Hepatocyte (in vitro differentiated cells): Measurements from ENCODE around the gene OPRL1. TPM values are rescaled to one million over a fixed set of nuclear protein-coding genes. Genes with fewer than 3 reads are reported as not detected.
A peak's percentile ranks its signal among the peaks of the same experiment; 100 is the strongest.

Source experiments
- DNase-seq: peaks from one replicate; pipeline ENCODE4 v3.0.0-alpha.2; 2016; ENCODE audit warnings: low spot score
- H2AFZ ChIP-seq: fragments of 200-600 bp; sonication (generic); 2 replicates; pipeline ENCODE4 v1.6.0; 2016; ENCODE audit warnings: antibody characterized with exemption, mild to moderate bottlenecking
- H3K27ac ChIP-seq: fragments of 200-600 bp; sonication (generic); 2 replicates; pipeline ENCODE4 v1.5.1; 2016; ENCODE audit warnings: mild to moderate bottlenecking
- H3K27me3 ChIP-seq: fragments of 200-600 bp; sonication (generic); 2 replicates; pipeline ENCODE4 v1.6.1; 2016
- H3K36me3 ChIP-seq: fragments of 200-600 bp; sonication (generic); replicated peaks from 2 replicates; pipeline ENCODE4 v1.5.1; 2016; ENCODE audit warnings: low read depth; ENCODE audit not compliant: insufficient read depth
- H3K4me1 ChIP-seq: fragments of 200-600 bp; sonication (generic); 2 replicates; pipeline ENCODE4 v1.5.1; 2016; ENCODE audit warnings: mild to moderate bottlenecking, moderate library complexity; ENCODE audit not compliant: insufficient read depth
- H3K4me2 ChIP-seq: fragments of 200-600 bp; sonication (generic); 2 replicates; pipeline ENCODE4 v1.6.0; 2016
- H3K4me3 ChIP-seq: fragments of 200-600 bp; sonication (generic); 2 replicates; pipeline ENCODE4 v1.5.1; 2016; ENCODE audit warnings: mild to moderate bottlenecking
- H3K79me2 ChIP-seq: fragments of 200-600 bp; sonication (generic); 2 replicates; pipeline ENCODE4 v1.6.0; 2017; ENCODE audit warnings: mild to moderate bottlenecking
- H3K9me2 ChIP-seq: fragments of 200-600 bp; sonication (generic); replicated peaks from 2 replicates; pipeline ENCODE4 v1.6.0; 2017; ENCODE audit warnings: mild to moderate bottlenecking; ENCODE audit not compliant: insufficient read depth
- H3K9me3 ChIP-seq: fragments of 200-600 bp; sonication (generic); 2 replicates; pipeline ENCODE4 v1.5.1; 2016; ENCODE audit warnings: low read depth, mild to moderate bottlenecking
- H4K20me1 ChIP-seq: fragments of 200-600 bp; sonication (generic); 2 replicates; pipeline ENCODE4 v1.6.0; 2016; ENCODE audit warnings: mild to moderate bottlenecking; ENCODE audit not compliant: insufficient read depth, poor library complexity, severe bottlenecking
- EZH2 ChIP-seq: fragments of 200-600 bp; sonication (generic); IDR thresholded peaks from 2 replicates; pipeline ENCODE4 v1.6.1; 2016; ENCODE audit warnings: antibody characterized with exemption, mild to moderate bottlenecking, borderline replicate concordance
- EZH2phosphoT487 ChIP-seq: fragments of 200-600 bp; sonication (generic); IDR thresholded peaks from one replicate; pipeline ENCODE4 v1.6.1; 2018; ENCODE audit warnings: antibody characterized with exemption, mild to moderate bottlenecking, low read depth, moderate library complexity; ENCODE audit not compliant: unreplicated experiment, severe bottlenecking
- WGBS: methylation state at CpG from one replicate; pipeline ENCODE4 v1.1.6; 2016; ENCODE audit warnings: low lambda C conversion rate; ENCODE audit errors: missing lambda C conversion rate; 5-methylcytosine and 5-hydroxymethylcytosine counted together
- polyA plus RNA-seq: library from polyadenylated mRNA; unstranded; fragments of >200 nt; fragmentation: Nextera tagmentation; extraction: Ambion mirVana; gene quantifications from 2 replicates; pipeline ENCODE4 v1.2.1, GENCODE V29; 2016
- total RNA-seq: library from RNA; depleted of rRNA; stranded (reverse); fragments of >200 nt; gene quantifications from 2 replicates; pipeline ENCODE4 v1.2.3, GENCODE V29; 2014
- TF ChIP-seq, protein P1 (sequence below): fragments of 200-600 bp; sonication (generic); IDR thresholded peaks from 2 replicates; pipeline ENCODE4 v1.5.1; 2016; ENCODE audit warnings: antibody characterized with exemption, mild to moderate bottlenecking; ENCODE audit not compliant: poor library complexity

OPRL1 gene
- total and polyA plus RNA-seq, 2 experiments from 2014 or later: 0.50 to 1.5 TPM

- Histone ChIP-seq H4K20me1 (no peaks in the 10 kb centered on the region), H3K4me2 (peak within 1 kb of the TSS; percentile 95), H3K27ac (peak within 1 kb of the TSS; percentile 93), H3K4me1 (peaks cover 13% of the 10 kb centered on the region), H3K36me3 (no peaks in the 10 kb centered on the region), H2AFZ (peak within 1 kb of the TSS; percentile 74), H3K9me2 (no peaks in the 10 kb centered on the region), H3K4me3 (peak within 1 kb of the TSS; percentile 98), H3K27me3 (no peaks in the 10 kb centered on the region), H3K9me3 (no peaks in the 10 kb centered on the region), H3K79me2 (peaks cover 12% of the 10 kb centered on the region)
- DNase-seq: peak; percentile 99
- 9% methylated on average over 64 of the region's 85 CpGs for WGBS
- no peak for TF ChIP-seq EZH2phosphoT487
- no peak for TF ChIP-seq EZH2
- TF ChIP-seq, protein P1, sequence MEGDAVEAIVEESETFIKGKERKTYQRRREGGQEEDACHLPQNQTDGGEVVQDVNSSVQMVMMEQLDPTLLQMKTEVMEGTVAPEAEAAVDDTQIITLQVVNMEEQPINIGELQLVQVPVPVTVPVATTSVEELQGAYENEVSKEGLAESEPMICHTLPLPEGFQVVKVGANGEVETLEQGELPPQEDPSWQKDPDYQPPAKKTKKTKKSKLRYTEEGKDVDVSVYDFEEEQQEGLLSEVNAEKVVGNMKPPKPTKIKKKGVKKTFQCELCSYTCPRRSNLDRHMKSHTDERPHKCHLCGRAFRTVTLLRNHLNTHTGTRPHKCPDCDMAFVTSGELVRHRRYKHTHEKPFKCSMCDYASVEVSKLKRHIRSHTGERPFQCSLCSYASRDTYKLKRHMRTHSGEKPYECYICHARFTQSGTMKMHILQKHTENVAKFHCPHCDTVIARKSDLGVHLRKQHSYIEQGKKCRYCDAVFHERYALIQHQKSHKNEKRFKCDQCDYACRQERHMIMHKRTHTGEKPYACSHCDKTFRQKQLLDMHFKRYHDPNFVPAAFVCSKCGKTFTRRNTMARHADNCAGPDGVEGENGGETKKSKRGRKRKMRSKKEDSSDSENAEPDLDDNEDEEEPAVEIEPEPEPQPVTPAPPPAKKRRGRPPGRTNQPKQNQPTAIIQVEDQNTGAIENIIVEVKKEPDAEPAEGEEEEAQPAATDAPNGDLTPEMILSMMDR: no peak
These were observed 17.1 kb upstream of the OPRL1 start, which contains the start of gene TCEA2 for GRCh38 chr20:64062596-64063388. TSS of gene TCEA2 (plus strand) at chr20:64063198. CDS start at chr20:64063313, 115 bp downstream.

- WGBS: 13% methylated on average over 19 of the region's 51 CpGs
- H3K27me3 ChIP-seq: no peaks in the 10 kb centered on the region
- no peaks in the 10 kb centered on the region for H3K36me3 ChIP-seq
- no peaks in the 10 kb centered on the region for H4K20me1 ChIP-seq
- peak overlapping the region; percentile 34 for H3K27ac ChIP-seq
- peak overlapping the region; percentile 95 for H3K4me2 ChIP-seq
- peak overlapping the region; percentile 63 for H2AFZ ChIP-seq
- H3K9me2 ChIP-seq: no peaks in the 10 kb centered on the region
- no peaks in the 10 kb centered on the region for H3K9me3 ChIP-seq
- H3K4me1 ChIP-seq: peaks cover 13% of the 10 kb centered on the region
- TF ChIP-seq, protein P1: no peak
- TF ChIP-seq EZH2: no peak
- peak; percentile 67 for DNase-seq
- H3K79me2 ChIP-seq: peaks cover 12% of the 10 kb centered on the region
- peak overlapping the region; percentile 98 for H3K4me3 ChIP-seq
These were observed 16.3 kb upstream of the OPRL1 start for GRCh38 chr20:64063389-64064144.

GRCh38 chr20:64064145-64064698 lies 15.7 kb upstream of the OPRL1 start:
- Histone ChIP-seq H3K36me3 (no peaks in the 10 kb centered on the region), H3K79me2 (peaks cover 12% of the 10 kb centered on the region), H3K27me3 (no peaks in the 10 kb centered on the region), H3K9me2 (no peaks in the 10 kb centered on the region), H3K27ac (peak overlapping the region; percentile 34), H3K9me3 (no peaks in the 10 kb centered on the region), H3K4me2 (peak overlapping the region; percentile 95), H4K20me1 (no peaks in the 10 kb centered on the region), H3K4me1 (peaks cover 13% of the 10 kb centered on the region), H3K4me3 (peak overlapping the region; percentile 98), H2AFZ (no peak overlapping the region)
- TF ChIP-seq, protein P1: no peak
- TF ChIP-seq EZH2phosphoT487: no peak
- no peak for TF ChIP-seq EZH2
- WGBS: 66% methylated on average over 12 of the region's 12 CpGs
- DNase-seq: no peak
